T-helper 2 cell (primary cell): ENCODE measurements around the gene PLXDC1.
"Not testable (repeated sequence)": the region's sequence is repeated elsewhere in the genome, so short reads cannot be mapped to it uniquely, and the experiment has no call there.

Experiments used
- DNase-seq, 5 experiments: peaks; one replicate each; pipeline versions ENCODE4 v3.0.0 to v3.0.0-alpha.2; 2012 to 2022

The PLXDC1 gene

GRCh38 chr17:39123627-39124026, 27.8 kb downstream of the PLXDC1 start:
- no peak for DNase-seq

DNA sequence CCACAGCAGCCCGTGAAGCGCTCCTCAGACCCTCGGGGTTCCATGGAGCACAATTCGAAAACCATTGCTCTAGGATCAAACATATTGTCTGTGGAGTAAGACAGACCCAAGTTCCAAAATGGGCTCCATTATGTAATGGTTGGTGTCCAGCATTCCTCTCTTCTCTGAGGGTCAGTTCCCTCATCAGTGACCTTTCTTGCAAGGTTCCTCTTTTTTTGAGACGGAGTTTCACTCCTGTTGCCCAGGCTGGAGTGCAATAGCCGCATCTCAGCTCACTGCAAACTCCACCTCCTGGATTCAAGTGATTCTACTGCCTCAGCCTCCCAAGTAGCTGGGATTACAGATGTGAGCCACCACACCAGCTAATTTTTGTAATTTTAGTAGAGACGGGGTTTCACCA, 28.4 kb downstream of the PLXDC1 start:
- DNase-seq: no peak

GRCh38 chr17:39121919-39122318, 29.5 kb downstream of the PLXDC1 start:
- not testable (repeated sequence) for DNase-seq

DNA sequence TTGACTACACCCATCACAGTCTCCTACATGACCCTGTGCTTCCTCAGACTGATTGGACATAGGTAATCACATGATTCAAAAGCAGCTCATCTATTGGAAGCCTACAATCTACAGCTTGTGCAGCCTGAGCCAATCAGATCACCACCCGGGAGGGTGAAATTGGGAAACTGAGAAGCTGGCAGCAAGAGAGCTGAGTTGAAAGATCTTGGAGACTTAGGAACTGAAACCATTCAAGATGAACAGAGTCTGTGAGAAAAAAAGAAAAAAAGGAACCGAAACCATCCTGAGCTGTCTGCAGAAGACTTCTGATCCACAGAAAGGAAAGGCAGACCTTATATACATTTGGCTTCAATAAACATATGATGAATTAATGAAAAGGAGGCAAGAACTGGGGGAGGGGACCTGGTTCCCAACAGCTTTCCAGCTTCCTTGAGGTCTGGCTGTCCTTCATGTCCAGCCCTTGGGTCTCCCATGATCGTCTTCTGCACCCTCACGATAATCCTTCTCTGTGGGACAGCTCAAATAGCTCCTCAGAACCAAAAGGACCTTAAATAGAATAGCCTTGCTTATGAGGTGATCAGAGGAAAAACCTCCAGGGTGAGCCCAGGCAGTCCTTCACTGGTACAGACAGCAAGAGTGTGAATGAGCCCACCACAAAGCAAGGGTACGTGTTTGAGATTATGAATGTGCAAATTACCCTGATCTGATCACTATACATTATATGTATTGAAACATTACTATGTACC, 32.6 kb downstream of the PLXDC1 start:
- DNase-seq: no peak

DNA sequence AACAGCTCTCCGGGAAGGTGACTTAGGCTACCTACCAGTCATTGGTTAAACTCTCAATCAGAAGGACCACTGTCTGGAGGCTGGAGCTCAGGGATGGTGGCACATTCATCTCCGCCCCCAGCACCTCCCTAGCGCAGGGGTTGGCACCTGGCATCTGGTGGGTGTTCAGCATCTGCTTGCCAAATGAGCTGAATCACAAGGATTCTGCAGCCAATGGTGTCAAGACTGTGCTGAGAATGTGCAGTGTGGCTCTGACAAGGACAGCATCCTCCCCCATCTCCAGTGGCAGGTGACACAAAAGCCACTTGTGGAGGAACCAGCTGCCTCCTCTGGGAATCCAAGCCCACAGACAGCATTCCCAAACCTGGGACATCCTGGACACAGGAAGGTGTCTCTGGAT, 35.2 kb downstream of the PLXDC1 start:
- DNase-seq: no peak

- no peak for DNase-seq
These were observed 36.3 kb downstream of the PLXDC1 start for GRCh38 chr17:39115135-39115534.

DNA sequence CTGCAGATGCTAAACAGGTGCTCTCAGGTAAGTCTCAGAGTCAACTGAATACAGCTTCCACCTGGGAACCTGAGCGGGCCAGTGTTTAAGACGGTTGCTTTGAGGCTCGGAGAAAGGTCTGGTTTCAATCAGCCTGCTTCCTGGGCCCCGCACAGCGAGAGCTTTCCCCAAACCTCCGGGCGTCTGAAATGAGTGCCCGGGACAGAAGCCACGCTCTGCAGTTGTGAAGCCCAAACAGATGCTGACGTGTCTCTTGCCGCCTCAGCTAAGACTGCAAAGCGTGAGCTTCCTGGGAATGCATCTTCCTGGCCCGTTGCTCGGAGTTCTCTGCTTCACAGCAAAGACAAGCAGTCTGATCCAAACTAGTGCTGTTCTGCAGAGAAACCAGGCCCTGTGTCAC, 36.7 kb downstream of the PLXDC1 start:
- DNase-seq: no peak

DNA sequence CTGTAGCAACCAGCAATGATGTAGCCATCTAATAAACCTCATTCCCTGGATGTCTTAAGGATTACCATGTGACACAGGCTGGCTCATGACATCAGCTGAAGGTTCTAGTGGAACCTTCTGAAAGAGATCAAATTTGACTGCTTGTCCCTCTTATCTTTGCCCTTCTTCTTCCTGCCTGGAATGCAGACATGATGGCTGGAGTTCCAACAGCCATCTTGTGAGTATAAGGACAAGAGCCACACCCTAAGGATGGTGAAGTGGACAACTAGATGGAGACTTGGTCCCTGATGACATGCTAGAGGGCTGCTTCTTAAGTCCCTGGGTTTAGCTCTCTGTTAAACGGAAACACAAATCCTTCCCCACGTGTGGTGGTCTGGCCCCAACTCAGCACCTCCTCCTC, 37.6 kb downstream of the PLXDC1 start:
- DNase-seq: no peak

GRCh38 chr17:39110435-39111136, 40.9 kb downstream of the PLXDC1 start:
- no peak for DNase-seq

- no peak for DNase-seq
These were observed 42.7 kb downstream of the PLXDC1 start for GRCh38 chr17:39108461-39109375.

GRCh38 chr17:39107973-39108372, 43.5 kb downstream of the PLXDC1 start:
- DNase-seq: no peak

- DNase-seq: no peak
These were observed 44.3 kb downstream of the PLXDC1 start for GRCh38 chr17:39107155-39107554.

DNA sequence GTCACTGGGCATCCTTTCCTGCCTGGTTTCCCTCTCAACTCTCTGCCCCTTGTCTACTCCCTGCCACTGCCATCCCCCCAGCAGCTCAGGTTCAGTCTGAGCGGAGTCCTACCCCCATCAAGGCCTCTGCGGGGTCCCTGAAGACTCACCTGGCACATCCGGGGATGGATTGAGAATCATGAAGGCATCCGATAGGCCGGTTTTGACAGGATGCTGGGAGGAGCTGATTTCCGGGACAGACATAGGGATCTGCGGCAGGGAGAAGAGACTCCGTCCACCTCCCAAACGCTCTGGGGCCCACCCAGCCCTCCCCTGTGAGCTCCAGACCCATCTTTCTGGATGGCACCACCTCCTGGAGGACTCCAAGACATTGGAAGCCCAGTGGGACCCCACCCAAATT, 45.7 kb downstream of the PLXDC1 start:
- no peak for DNase-seq

- no peak for DNase-seq
These were observed 46.8 kb downstream of the PLXDC1 start for GRCh38 chr17:39104657-39105056.

DNA sequence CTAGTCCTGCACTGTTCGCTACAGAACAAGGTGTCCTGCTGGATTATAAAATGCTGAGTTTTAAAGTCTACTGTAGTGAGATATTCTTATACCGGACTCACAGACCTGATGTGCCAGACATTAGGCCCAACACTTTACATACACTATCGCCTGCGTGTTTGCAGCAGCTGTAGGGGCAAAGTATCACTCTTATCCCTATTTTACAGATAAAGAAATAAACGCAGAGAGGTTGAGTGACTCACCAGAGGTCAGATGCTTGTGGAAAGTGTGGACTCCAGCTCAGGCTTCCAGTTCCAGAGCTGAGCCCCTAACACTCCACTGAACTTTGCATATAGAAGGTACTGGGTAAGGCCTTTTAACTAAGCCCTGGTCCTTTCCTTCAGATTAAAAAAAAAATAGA, 47.4 kb downstream of the PLXDC1 start:
- no peak for DNase-seq

GRCh38 chr17:39101091-39101490, 50.3 kb downstream of the PLXDC1 start:
- DNase-seq: no peak

DNA sequence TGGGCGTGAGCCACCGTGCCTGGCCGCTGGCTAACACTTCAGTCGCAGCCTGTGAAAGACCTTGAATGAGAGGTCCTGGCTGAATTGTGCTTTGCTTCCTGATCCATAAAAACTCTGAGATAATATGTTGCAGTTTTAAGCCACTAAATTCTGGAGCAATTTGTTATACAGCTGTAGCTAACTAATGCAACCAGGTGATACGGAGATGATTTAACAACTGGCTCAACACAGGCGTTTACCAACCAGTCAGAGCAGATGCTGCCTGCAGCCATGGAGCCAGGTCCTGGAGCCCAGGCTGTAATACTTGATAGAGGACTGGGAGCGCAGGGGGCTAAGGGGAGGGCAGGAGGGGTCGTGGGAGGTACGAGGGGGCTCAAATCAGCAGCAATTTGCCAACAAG, 50.9 kb downstream of the PLXDC1 start:
- no peak for DNase-seq

- no peak for DNase-seq
These were observed 51.7 kb downstream of the PLXDC1 start for GRCh38 chr17:39099663-39100286.

DNA sequence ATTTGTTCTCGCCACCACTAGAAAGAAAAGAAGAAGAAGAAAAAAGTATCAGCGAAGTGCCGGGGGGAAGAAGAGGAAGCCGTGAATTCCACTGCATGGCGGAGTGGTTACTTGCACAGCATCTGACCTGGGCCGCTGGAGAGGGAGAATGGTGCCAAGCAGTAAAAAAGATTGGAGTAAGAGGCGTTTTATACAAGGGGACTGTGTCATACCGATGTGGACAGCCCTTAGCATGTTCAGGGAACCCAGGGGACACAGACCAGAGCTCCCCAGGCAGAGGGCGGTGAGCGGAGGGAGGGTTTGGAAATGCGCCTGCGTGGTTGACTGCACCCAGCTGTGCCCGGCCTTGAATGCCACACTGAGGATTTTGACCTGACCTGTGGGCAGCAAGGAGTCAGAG, 52.8 kb downstream of the PLXDC1 start:
- DNase-seq: no peak

DNA sequence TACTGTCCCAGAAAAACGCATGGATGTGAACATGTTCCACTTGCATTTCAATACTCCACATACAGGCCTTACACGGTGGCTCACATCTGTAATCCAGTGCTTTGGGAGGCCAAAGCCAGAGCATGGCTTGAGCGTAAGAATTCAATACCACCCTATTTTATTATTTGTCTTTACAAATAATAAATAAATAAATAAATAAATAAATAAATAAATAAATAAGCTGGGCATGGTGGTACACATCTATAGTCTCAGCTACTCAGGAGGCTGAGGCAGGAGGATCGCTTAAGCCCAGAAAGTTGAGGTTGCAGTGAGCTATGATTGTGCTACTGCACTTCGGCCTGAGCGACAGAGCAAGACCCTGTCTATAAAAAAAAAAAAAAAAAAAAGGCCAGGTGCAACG, 53.9 kb downstream of the PLXDC1 start:
- DNase-seq: no peak

GRCh38 chr17:39097150-39097519, 54.3 kb downstream of the PLXDC1 start:
- DNase-seq: no peak

DNA sequence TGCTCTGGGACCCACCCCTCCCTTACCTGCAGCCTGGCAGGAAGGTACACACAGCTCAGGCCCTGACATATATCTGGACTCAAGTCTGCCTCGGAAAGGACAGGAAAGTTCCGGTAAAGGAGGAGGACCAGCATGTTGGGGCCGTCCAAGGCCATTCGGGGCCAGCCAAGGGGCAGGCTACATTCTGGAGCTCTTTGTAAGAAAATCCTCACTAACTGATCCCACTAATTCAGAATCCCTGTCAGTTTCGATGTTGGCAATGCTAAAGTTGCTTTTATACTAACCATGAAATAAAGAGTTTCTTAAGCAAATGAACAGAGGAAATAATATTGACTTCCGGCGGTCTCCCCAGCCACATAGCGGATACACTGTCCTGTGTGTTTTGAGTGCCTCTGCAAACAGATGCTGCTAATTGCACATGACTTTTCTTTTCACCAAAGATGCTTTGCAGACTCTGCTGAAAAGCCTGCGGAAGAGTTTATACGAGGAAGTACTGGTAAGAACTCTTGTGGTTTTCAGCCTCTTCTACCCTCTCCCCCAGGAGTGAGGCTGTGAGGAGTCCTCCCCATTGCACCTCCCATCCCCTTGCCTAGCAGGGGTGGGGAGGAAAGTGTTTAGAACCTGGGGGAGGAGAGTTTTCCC, 54.8 kb downstream of the PLXDC1 start:
- DNase-seq: peak in 2 of 5 experiments; percentile 61 to 94

DNA sequence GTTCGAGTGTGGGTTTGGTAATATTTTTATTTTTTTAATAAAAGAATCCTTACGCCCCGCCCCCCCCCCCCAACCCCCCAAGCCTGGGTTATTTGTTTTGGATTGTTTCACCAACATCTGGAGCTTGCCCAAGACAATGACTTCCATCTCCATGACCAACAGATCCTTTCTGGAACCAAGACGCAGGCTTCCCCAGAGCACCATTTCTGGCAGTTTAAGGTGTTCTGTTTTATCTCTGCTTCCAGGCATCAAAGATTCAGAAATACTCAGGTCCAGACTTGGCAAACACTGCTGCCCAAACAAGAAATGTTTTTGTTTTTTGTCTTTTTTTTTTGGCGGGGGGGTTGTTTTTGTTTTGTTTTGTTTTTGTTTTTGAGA, 56.1 kb downstream of the PLXDC1 start:
- DNase-seq: no peak
